GM12878 (cell line): Measurements from ENCODE around the gene ATP1A3. TPM values are rescaled to one million over a fixed set of nuclear protein-coding genes. Genes with fewer than 3 reads are reported as not detected.
A peak's percentile ranks its signal among the peaks of the same experiment; 100 is the strongest.

Source experiments
- ATAC-seq: fragments of 200-7000 bp; cut with Tn5 transposase; 3 replicates; pipeline ENCODE4 v1.9.1; 2020; ENCODE audit warnings: mild to moderate bottlenecking, moderate library complexity
- BruUV-seq: library from RNA; stranded (reverse); fragments of 400-500 nt; replicated peaks from 2 replicates; lab custom pipeline; 2021; lab: Mats Ljungman, UMichigan
- CTCF ChIA-PET: fragments of 300-600 bp; sonication (Branson Sonifier 250); formaldehyde crosslinking; extraction: SDS; loops from one replicate; lab custom pipeline; 2021; ENCODE audit warnings: inconsistent platforms; lab: Yijun Ruan, JAX
- POLR2A ChIA-PET: fragments of 350-600 bp; formaldehyde crosslinking; extraction: SDS; loops from one replicate; lab custom pipeline; 2021; ENCODE audit warnings: inconsistent platforms; lab: Charles Lee
- RAD21 ChIA-PET: fragments of 300-600 bp; sonication (Branson Sonifier 250); formaldehyde crosslinking; loops from one replicate; lab custom pipeline; 2023; ENCODE audit warnings: antibody characterized with exemption; ENCODE audit not compliant: unreplicated experiment; lab: Charles Lee
- SMC1A ChIA-PET: fragments of 300-600 bp; sonication (Branson Sonifier 250); formaldehyde crosslinking; loops from one replicate; lab custom pipeline; 2023; ENCODE audit not compliant: unreplicated experiment, uncharacterized antibody; lab: Charles Lee
- DNase-seq: peaks from one replicate; pipeline ENCODE4 v3.0.0-alpha.2; 2011; ENCODE audit warnings: low read depth, low spot score
- FAIRE-seq: peaks from 3 replicates; lab custom pipeline; 2011; peaks lifted over from hg19 to GRCh38; lab: Jason Lieb, UNC
- H2AFZ ChIP-seq: 2 replicates; pipeline ENCODE4 v1.6.0; 2011; ENCODE audit warnings: low read depth, low read length, control low read depth; ENCODE audit not compliant: control insufficient read depth
- H3K27ac ChIP-seq: 2 replicates; pipeline ENCODE4 v1.5.1; 2011; ENCODE audit warnings: control low read depth; ENCODE audit not compliant: control insufficient read depth, insufficient read depth
- H3K27me3 ChIP-seq, 2 experiments: replicated peaks in 1 of 2; 2 replicates each; pipeline versions ENCODE4 v1.6.0 to v1.6.1; 2011; ENCODE audit warnings: low read length in 1 of 2; ENCODE audit not compliant: control insufficient read depth in 2 of 2, insufficient read depth in 2 of 2
- H3K36me3 ChIP-seq, 2 experiments: 2 replicates each; pipeline ENCODE4 v1.5.1; 2011; ENCODE audit warnings: low read length in 1 of 2; ENCODE audit not compliant: control insufficient read depth in 2 of 2, insufficient read depth in 2 of 2
- H3K4me1 ChIP-seq: 2 replicates; pipeline ENCODE4 v1.6.1; 2011; ENCODE audit warnings: mild to moderate bottlenecking, low read length, moderate library complexity, mixed read lengths; ENCODE audit not compliant: control insufficient read depth, insufficient read depth
- H3K4me2 ChIP-seq: 2 replicates; pipeline ENCODE4 v1.6.0; 2011; ENCODE audit warnings: control low read depth; ENCODE audit not compliant: control insufficient read depth, insufficient read depth
- H3K4me3 ChIP-seq: fragments of 200-600 bp; sonication (generic); 2 replicates; pipeline ENCODE4 v1.5.1; 2016
- H3K79me2 ChIP-seq: 2 replicates; pipeline ENCODE4 v1.6.0; 2011; ENCODE audit warnings: low read length; ENCODE audit not compliant: control insufficient read depth, insufficient read depth
- H3K9ac ChIP-seq: 2 replicates; pipeline ENCODE4 v1.8.0; 2011; ENCODE audit warnings: low read length, control low read depth, mixed read lengths; ENCODE audit not compliant: control insufficient read depth, insufficient read depth
- H3K9me3 ChIP-seq: replicated peaks from 3 replicates; pipeline ENCODE4 v1.5.1; 2011; ENCODE audit warnings: mild to moderate bottlenecking, low read length; ENCODE audit not compliant: control insufficient read depth, insufficient read depth
- H4K20me1 ChIP-seq: 2 replicates; pipeline ENCODE4 v1.6.0; 2011; ENCODE audit not compliant: control insufficient read depth, insufficient read depth
- ETV6 ChIP-seq, 2 experiments: fragments of 450-650 bp in 1 of 2; IDR thresholded peaks in 1 of 2; conservative IDR thresholded peaks in 1 of 2; 2 replicates each; pipeline ENCODE4 v1.6.1; 2014; ENCODE audit warnings: antibody characterized with exemption in 1 of 2, borderline replicate concordance in 1 of 2, low read depth in 1 of 2, mild to moderate bottlenecking in 1 of 2, moderate library complexity in 1 of 2
- EZH2 ChIP-seq: IDR thresholded peaks from 2 replicates; pipeline ENCODE4 v1.6.1; 2012; ENCODE audit warnings: low read depth, mild to moderate bottlenecking, control low read depth, inconsistent platforms, low read length, borderline replicate concordance; ENCODE audit not compliant: control insufficient read depth
- TCF12 ChIP-seq: IDR thresholded peaks from 2 replicates; pipeline ENCODE4 v1.6.1; 2011; ENCODE audit warnings: low read depth, mild to moderate bottlenecking, low read length
- TCF3 ChIP-seq: IDR thresholded peaks from 2 replicates; pipeline ENCODE4 v1.6.1; 2012; ENCODE audit warnings: low read depth, mild to moderate bottlenecking, low read length, borderline replicate concordance; ENCODE audit not compliant: insufficient read depth
- WGBS: methylation state at CpG from one replicate; pipeline ENCODE4 v1.1.6; 2016; ENCODE audit warnings: low lambda C conversion rate; ENCODE audit not compliant: insufficient replicate concordance, insufficient coverage; ENCODE audit errors: missing lambda C conversion rate; 5-methylcytosine and 5-hydroxymethylcytosine counted together
- in situ Hi-C: fragments of 300-500 bp; cut with MboI; formaldehyde crosslinking; loops from 9 replicates; pipeline ENCODE4 v1.14.3; 2018; ENCODE audit warnings: mixed read lengths
- intact Hi-C: fragments of 100-400 bp; cut with micrococcal nuclease; formaldehyde crosslinking; loops from one replicate; pipeline ENCODE4 v1.14.2; 2022; ENCODE audit not compliant: unreplicated experiment
- polyA plus RNA-seq, 11 experiments: library from polyadenylated mRNA; depleted of rRNA in 4 of 11; unstranded in 6 of 11; stranded (reverse) in 5 of 11; fragments of >200 nt; fragmentation: Nextera tagmentation in 4 of 11; fragmentation: Illumina TruSeq in 1 of 11; extraction: Ambion mirVana in 4 of 11; extraction: Trizol in 1 of 11; gene quantifications; 1 replicate in 1 of 11; 2 replicates in 10 of 11; pipeline versions ENCODE4 v1.2.1 to v1.2.3, GENCODE V29; 2011 to 2016; ENCODE audit warnings: inconsistent platforms in 2 of 11, missing spikeins in 2 of 11, low read depth in 1 of 11
- total RNA-seq, 4 experiments: library from RNA; depleted of rRNA in 3 of 4; stranded (reverse); fragments of >200 nt in 3 of 4; fragmentation: Illumina TruSeq in 1 of 4; extraction: Trizol in 1 of 4; gene quantifications; 2 replicates each; pipeline versions ENCODE4 v1.2.1 to v1.2.3, GENCODE V29; 2013 to 2021
- TF ChIP-seq, protein P1 (sequence below): fragments of 450-650 bp; IDR thresholded peaks from 2 replicates; pipeline ENCODE4 v1.6.1; 2016; ENCODE audit warnings: mild to moderate bottlenecking
- TF ChIP-seq, protein P2 (sequence below): fragments of 450-650 bp; IDR thresholded peaks from 2 replicates; pipeline ENCODE4 v1.6.1; 2016; ENCODE audit warnings: mild to moderate bottlenecking, moderate library complexity, borderline replicate concordance

Gene ATP1A3
- total and polyA plus RNA-seq, 10 of the 15 experiments (the other 5 are each of a cell fraction or from before 2014, with no cell fraction given) = 0.17 to 0.86 (median 0.32) TPM; not detected in 2

DNA sequence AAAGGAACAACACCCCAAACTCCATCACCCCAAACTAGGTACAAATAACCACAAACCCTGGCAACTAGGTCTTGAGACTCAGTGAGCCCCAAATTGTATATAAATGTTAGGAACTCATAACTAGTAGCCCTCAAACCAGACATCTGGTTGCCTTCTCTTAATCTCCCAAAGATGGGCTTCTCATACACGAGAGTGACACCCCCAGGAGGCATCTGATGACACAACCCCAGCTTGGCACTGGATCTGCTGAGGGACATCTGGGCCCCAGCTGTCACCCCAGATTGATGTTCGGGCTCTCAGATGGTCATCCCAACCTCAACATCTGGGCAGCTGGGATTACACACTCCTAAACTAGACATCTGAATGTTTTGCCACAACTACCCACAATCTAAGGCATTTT is 49.7 kb downstream of the ATP1A3 start:
- FAIRE-seq = no peak
- no peaks in the 10 kb centered on the region for H4K20me1 ChIP-seq
- H3K9ac ChIP-seq = peak overlapping the region; percentile 62
- no peak for ATAC-seq
- no peaks in the 10 kb centered on the region; the same call in 2 of the 3 replicates for H3K9me3 ChIP-seq
- H3K36me3 ChIP-seq = no peaks in the 10 kb centered on the region
- H3K79me2 ChIP-seq = no peaks in the 10 kb centered on the region
- intact Hi-C loops = loop anchor here (2.0 kb wide), 2 partner anchors 60 to 68 kb away; partner anchors contain the start of gene CD79A
- RAD21 ChIA-PET = interaction anchor here (1.0 to 2.9 kb wide), 7 partner anchors 13 to 170 kb away, joined by 5 to 28 read pairs (median 15); partner anchors contain the start of genes CD79A and RPS19
- peak overlapping the region; percentile 76 for H3K4me2 ChIP-seq
- in situ Hi-C loops = loop anchor here (25.0 kb wide), 1 partner anchor 1818 kb away; the partner anchor contains the start of gene SMG9
- CTCF ChIA-PET = interaction anchor here (0.6 to 10.0 kb wide), 8 partner anchors 13 to 151 kb away, joined by 3 to 98 read pairs (median 15); partner anchors contain the start of genes CD79A, RABAC1 and RPS19
- no peak for DNase-seq
- no TSS peak for BruUV-seq
- peak overlapping the region; percentile 85 for H3K27ac ChIP-seq
- no peak overlapping the region; the same call in 1 of the 2 replicates for H3K4me3 ChIP-seq
- TF ChIP-seq EZH2 (0 out of 2 replicates have a peak, but pooled peaks have one; percentile 49), ETV6 (conservative IDR thresholded peaks at IDR 0.05 in 1 of 2, IDR thresholded peaks at IDR 0.05 in 1 of 2; ENCODE audit: borderline replicate concordance in 1 of 2, low read depth in 1 of 2) (no peak), TCF3 (peak; percentile 65; the same call in 1 of the 2 replicates), TCF12 (peak; percentile 91)
- TF ChIP-seq, protein P1, sequence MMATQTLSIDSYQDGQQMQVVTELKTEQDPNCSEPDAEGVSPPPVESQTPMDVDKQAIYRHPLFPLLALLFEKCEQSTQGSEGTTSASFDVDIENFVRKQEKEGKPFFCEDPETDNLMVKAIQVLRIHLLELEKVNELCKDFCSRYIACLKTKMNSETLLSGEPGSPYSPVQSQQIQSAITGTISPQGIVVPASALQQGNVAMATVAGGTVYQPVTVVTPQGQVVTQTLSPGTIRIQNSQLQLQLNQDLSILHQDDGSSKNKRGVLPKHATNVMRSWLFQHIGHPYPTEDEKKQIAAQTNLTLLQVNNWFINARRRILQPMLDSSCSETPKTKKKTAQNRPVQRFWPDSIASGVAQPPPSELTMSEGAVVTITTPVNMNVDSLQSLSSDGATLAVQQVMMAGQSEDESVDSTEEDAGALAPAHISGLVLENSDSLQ = peak; percentile 64; the same call in 1 of the 2 replicates
- TF ChIP-seq, protein P2, sequence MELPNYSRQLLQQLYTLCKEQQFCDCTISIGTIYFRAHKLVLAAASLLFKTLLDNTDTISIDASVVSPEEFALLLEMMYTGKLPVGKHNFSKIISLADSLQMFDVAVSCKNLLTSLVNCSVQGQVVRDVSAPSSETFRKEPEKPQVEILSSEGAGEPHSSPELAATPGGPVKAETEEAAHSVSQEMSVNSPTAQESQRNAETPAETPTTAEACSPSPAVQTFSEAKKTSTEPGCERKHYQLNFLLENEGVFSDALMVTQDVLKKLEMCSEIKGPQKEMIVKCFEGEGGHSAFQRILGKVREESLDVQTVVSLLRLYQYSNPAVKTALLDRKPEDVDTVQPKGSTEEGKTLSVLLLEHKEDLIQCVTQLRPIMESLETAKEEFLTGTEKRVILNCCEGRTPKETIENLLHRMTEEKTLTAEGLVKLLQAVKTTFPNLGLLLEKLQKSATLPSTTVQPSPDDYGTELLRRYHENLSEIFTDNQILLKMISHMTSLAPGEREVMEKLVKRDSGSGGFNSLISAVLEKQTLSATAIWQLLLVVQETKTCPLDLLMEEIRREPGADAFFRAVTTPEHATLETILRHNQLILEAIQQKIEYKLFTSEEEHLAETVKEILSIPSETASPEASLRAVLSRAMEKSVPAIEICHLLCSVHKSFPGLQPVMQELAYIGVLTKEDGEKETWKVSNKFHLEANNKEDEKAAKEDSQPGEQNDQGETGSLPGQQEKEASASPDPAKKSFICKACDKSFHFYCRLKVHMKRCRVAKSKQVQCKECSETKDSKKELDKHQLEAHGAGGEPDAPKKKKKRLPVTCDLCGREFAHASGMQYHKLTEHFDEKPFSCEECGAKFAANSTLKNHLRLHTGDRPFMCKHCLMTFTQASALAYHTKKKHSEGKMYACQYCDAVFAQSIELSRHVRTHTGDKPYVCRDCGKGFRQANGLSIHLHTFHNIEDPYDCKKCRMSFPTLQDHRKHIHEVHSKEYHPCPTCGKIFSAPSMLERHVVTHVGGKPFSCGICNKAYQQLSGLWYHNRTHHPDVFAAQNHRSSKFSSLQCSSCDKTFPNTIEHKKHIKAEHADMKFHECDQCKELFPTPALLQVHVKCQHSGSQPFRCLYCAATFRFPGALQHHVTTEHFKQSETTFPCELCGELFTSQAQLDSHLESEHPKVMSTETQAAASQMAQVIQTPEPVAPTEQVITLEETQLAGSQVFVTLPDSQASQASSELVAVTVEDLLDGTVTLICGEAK = no peak
- no peaks in the 10 kb centered on the region; a peak in 1 of 4 replicates for H3K27me3 ChIP-seq
- WGBS = 26% methylated on average over 2 of the region's 2 CpGs
- peaks cover 47% of the 10 kb centered on the region for H3K4me1 ChIP-seq
- SMC1A ChIA-PET = interaction anchor here (0.8 to 3.3 kb wide), 6 partner anchors 9 to 84 kb away, joined by 3 to 57 read pairs (median 8); partner anchors contain the start of genes CD79A and RPS19
- H2AFZ ChIP-seq = no peak overlapping the region
- POLR2A ChIA-PET = interaction anchor here (0.7 to 3.1 kb wide), 7 partner anchors 14 to 84 kb away, joined by 4 to 17 read pairs (median 14); partner anchors contain the start of genes CD79A, RABAC1 and RPS19
